ENCODE measurements around the gene RNF40. TPM values are rescaled to one million over a fixed set of nuclear protein-coding genes. Genes with fewer than 3 reads are reported as not detected.

The RNF40 gene
- total RNA-seq, 1 experiment from 2014 or later: 114 TPM

GRCh38 chr16:30738984-30739951, 22.9 kb upstream of the RNF40 start:
- no peaks in the 10 kb centered on the region for H3K9me3 ChIP-seq (ENCODE audit: control insufficient read depth, insufficient read depth, low read depth, low read length)
- no peak overlapping the region for H3K27ac ChIP-seq (ENCODE audit: low read length)
- no peak for DNase-seq (ENCODE audit: low read depth, low spot score)

DNA sequence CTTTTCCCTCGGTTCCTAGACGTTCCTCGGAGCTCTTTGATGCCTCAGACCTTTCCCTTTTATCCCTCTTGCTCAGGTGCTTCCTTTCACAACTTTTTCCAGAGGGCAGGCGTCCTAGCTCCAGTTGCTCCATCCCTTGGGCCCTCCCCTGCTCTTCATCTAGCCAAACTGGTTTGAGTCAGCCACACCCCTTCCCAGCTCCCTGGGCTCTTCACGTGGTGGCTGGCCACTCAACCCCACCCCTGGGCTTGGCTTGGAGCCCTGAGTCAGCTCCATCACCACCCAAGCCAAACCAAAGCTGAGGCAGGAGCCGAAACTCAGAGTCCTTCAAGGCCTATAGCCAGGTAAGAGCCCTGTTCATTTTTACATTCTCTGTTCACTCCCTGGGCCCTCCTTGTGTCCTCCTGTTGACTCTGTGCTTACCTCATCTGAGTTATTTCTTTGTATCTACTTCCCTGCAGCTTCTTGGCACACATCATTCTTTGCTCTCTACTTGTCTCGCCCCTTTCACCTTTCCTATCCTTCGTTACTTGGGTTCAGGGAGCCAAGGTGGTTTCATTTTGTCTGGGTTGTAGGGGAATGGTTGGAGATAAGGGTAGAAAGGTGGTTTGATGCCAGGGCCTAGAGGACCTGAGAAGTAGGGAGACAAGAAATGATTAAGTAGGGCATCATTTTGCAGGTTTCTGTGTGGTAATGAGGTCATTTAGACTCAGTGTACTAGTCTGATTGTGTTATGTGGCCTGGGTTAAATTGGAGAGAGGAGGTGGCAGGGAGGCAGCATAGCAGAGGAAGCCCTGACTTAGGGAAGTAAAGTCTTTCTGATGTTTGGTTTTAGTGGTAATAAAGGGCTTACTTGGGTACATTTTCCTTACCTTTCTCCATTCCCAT, 21.5 kb upstream of the RNF40 start:
- POLR2A ChIA-PET: no interaction called here
- Histone ChIP-seq H3K36me3 (ENCODE audit: control insufficient read depth, insufficient read depth, low read length) (peaks cover 14% of the 10 kb centered on the region), H3K4me1 (ENCODE audit: control insufficient read depth, insufficient read depth, low read length) (peaks cover 19% of the 10 kb centered on the region), H3K27me3 (ENCODE audit: control insufficient read depth, insufficient read depth, low read length) (no peaks in the 10 kb centered on the region), H3K9me3 (ENCODE audit: control insufficient read depth, insufficient read depth, low read depth, low read length) (no peaks in the 10 kb centered on the region), H3K27ac (ENCODE audit: low read length) (peak overlapping the region; percentile 69), H3K4me3 (ENCODE audit: low read depth in 2 of 2, low read length in 2 of 2) (no peak overlapping the region)
- DNase-seq (ENCODE audit: low read depth, low spot score) (no peak), ATAC-seq (peak; percentile 53)
- intact Hi-C loops (cut with micrococcal nuclease; ENCODE audit: unreplicated experiment) (no loop called here), in situ Hi-C loops (cut with HindIII; ENCODE audit: low pct_unique_long_range_greater_than_20kb, low sequenced_read_pairs) (no loop called here)
- CTCF ChIA-PET: no interaction called here
- peak; percentile 9; the same call in 1 of the 2 replicates for TF ChIP-seq POLR2AphosphoS5 (IDR thresholded peaks at IDR 0.05; ENCODE audit: low read depth, low read length)
- TF ChIP-seq TCF7L2 (IDR thresholded peaks at IDR 0.05; ENCODE audit: low read depth, low read length): no peak
- TF ChIP-seq, protein P1, sequence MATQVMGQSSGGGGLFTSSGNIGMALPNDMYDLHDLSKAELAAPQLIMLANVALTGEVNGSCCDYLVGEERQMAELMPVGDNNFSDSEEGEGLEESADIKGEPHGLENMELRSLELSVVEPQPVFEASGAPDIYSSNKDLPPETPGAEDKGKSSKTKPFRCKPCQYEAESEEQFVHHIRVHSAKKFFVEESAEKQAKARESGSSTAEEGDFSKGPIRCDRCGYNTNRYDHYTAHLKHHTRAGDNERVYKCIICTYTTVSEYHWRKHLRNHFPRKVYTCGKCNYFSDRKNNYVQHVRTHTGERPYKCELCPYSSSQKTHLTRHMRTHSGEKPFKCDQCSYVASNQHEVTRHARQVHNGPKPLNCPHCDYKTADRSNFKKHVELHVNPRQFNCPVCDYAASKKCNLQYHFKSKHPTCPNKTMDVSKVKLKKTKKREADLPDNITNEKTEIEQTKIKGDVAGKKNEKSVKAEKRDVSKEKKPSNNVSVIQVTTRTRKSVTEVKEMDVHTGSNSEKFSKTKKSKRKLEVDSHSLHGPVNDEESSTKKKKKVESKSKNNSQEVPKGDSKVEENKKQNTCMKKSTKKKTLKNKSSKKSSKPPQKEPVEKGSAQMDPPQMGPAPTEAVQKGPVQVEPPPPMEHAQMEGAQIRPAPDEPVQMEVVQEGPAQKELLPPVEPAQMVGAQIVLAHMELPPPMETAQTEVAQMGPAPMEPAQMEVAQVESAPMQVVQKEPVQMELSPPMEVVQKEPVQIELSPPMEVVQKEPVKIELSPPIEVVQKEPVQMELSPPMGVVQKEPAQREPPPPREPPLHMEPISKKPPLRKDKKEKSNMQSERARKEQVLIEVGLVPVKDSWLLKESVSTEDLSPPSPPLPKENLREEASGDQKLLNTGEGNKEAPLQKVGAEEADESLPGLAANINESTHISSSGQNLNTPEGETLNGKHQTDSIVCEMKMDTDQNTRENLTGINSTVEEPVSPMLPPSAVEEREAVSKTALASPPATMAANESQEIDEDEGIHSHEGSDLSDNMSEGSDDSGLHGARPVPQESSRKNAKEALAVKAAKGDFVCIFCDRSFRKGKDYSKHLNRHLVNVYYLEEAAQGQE (IDR thresholded peaks at IDR 0.05; ENCODE audit: insufficient read depth in 1 of 2, low read depth in 2 of 2, low read length in 1 of 2): no peak
- TF ChIP-seq, protein P2, sequence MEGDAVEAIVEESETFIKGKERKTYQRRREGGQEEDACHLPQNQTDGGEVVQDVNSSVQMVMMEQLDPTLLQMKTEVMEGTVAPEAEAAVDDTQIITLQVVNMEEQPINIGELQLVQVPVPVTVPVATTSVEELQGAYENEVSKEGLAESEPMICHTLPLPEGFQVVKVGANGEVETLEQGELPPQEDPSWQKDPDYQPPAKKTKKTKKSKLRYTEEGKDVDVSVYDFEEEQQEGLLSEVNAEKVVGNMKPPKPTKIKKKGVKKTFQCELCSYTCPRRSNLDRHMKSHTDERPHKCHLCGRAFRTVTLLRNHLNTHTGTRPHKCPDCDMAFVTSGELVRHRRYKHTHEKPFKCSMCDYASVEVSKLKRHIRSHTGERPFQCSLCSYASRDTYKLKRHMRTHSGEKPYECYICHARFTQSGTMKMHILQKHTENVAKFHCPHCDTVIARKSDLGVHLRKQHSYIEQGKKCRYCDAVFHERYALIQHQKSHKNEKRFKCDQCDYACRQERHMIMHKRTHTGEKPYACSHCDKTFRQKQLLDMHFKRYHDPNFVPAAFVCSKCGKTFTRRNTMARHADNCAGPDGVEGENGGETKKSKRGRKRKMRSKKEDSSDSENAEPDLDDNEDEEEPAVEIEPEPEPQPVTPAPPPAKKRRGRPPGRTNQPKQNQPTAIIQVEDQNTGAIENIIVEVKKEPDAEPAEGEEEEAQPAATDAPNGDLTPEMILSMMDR (IDR thresholded peaks at IDR 0.05): no peak
- TF ChIP-seq SIN3A (IDR thresholded peaks at IDR 0.05; ENCODE audit: borderline replicate concordance, insufficient read depth, low read depth, low read length): no peak
- BruUV-seq (replicated peaks): no TSS peak

More at GRCh38 chr16:30738984-30739951, 22.9 kb upstream of the RNF40 start:
- ATAC-seq: no peak
- ChIA-PET CTCF (no interaction called here), POLR2A (interaction anchor here (0.6 kb wide), 1 partner anchor 24 kb away, joined by 5 read pairs; no protein-coding TSS in a partner anchor)
- Histone ChIP-seq H3K4me3 (ENCODE audit: low read depth in 2 of 2, low read length in 2 of 2) (no peak overlapping the region), H3K27me3 (ENCODE audit: control insufficient read depth, insufficient read depth, low read length) (no peaks in the 10 kb centered on the region), H3K4me1 (ENCODE audit: control insufficient read depth, insufficient read depth, low read length) (peaks cover 19% of the 10 kb centered on the region), H3K36me3 (ENCODE audit: control insufficient read depth, insufficient read depth, low read length) (peaks cover 14% of the 10 kb centered on the region)
- TF ChIP-seq, protein P2 (IDR thresholded peaks at IDR 0.05): no peak
- TF ChIP-seq SIN3A (IDR thresholded peaks at IDR 0.05; ENCODE audit: borderline replicate concordance, insufficient read depth, low read depth, low read length): no peak
- TF ChIP-seq, protein P1 (IDR thresholded peaks at IDR 0.05; ENCODE audit: insufficient read depth in 1 of 2, low read depth in 2 of 2, low read length in 1 of 2): no peak
- no peak for TF ChIP-seq TCF7L2 (IDR thresholded peaks at IDR 0.05; ENCODE audit: low read depth, low read length)
- no peak; the same call in 1 of the 2 replicates for TF ChIP-seq POLR2AphosphoS5 (IDR thresholded peaks at IDR 0.05; ENCODE audit: low read depth, low read length)
- intact Hi-C loops (cut with micrococcal nuclease; ENCODE audit: unreplicated experiment): no loop called here
- no TSS peak for BruUV-seq (replicated peaks)
- in situ Hi-C loops (cut with HindIII; ENCODE audit: low pct_unique_long_range_greater_than_20kb, low sequenced_read_pairs): no loop called here
